Activated T-helper 9 cell treated with anti-CD3 and anti-CD28 coated beads, Interleukin-2, amount 50 U/mL, for 16 hours (primary cell): ENCODE measurements around the gene MRPL43.
A peak's percentile ranks its signal among the peaks of the same experiment; 100 is the strongest.
"Not testable (repeated sequence)": the region's sequence is repeated elsewhere in the genome, so short reads cannot be mapped to it uniquely, and the experiment has no call there.

Experiments
- DNase-seq: peaks from one replicate; pipeline ENCODE4 v3.0.0-alpha.2; 2020; ENCODE audit warnings: low read depth

Gene MRPL43

DNA sequence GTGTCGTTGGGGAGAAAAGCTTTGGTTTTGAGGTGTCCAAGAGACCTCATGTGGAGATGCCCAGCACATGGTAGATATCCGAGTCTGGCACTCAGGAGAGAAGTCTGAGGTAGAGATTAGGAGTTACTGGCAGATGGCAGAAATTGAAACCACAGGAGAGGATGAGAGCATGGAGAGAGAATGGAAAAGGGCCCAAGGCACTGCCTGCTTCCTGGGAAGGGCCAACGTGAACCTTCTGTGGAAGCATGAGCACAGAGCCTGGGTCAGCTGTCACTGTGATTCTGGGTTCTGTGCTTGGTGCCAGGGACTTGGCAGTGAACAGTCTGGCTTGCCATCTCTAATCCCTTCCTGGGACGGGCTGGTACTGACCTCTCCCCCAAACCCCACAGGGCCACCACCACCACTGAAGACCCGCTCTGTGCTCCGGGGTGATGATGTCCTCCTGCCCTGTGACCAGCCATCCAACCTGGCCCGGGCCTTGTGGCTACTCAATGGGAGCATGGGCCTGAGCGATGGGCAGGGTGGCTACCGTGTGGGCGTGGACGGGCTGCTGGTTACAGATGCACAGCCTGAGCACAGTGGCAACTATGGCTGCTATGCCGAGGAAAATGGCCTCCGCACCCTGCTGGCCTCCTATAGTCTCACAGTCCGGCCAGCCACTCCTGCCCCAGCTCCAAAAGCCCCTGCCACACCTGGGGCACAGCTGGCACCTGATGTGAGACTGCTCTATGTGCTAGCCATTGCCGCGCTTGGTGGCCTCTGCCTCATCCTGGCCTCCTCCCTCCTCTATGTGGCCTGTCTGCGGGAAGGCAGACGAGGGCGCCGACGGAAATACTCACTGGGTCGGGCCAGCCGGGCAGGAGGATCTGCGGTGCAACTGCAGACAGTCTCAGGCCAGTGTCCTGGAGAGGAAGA, 4.1 kb downstream of the MRPL43 start:
- DNase-seq, result no peak

DNA sequence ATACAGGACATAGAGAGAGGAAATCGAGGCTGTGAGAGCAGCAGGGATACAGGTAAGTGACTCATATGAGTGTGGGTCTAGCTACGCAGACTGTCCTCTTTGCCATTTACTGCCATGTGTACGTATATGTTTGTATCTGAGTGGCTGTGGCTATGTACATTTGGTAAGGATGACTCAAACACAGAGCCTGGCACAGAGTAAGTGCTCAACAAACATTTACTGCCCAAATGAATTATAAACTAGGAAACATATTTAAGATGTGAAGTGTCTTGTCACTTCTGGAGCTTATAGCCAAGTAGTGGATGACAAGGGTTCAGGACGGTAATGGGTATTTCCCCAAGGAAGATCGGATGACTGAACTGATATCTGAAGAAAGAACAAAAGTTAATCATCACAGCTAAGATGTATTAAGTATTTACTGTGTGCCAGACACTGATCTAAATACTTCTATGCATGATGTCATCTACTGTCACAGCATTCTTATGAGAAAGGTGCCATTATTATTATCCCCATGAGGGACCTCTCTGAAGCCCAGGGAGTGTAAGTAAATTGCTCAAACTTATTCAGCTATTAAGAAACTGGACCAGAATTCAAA, 6.0 kb downstream of the MRPL43 start:
- no peak for DNase-seq

DNA sequence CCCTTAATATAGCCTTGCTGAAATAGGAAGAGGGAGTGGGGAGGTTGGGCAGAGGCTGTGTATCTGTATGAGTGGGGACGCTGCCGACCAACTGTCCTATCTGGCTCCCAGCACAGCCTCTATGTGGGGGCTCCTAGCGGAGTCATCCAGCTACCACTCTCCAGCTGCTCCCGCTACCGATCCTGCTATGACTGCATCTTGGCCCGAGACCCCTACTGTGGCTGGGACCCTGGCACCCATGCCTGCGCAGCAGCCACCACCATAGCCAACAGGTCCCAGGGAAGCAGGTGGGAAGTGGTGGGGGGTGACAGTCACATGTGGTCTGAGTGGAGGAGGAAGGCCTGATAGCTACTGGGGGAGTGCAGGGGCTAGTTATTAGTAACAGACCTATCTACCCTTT, 6.6 kb downstream of the MRPL43 start:
- DNase-seq, result no peak

DNA sequence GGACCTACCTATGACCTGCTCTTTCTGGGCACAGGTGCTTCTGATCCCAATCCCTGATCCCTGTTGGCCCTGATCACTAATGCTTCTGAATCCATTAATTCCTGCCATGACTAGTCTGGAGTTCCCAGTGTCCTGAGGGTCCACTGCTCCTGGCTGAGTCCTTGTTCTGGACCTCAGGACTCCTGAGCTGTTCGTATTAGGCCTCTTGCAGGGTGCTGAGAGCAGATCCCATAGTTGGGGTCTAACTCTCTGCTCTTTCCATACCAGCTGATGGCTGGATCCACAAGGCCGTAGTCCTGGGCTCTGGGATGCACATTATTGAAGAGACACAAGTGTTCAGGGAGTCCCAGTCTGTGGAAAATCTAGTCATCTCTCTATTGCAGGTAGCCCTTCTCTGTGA, 7.0 kb downstream of the MRPL43 start:
- no peak for DNase-seq

DNA sequence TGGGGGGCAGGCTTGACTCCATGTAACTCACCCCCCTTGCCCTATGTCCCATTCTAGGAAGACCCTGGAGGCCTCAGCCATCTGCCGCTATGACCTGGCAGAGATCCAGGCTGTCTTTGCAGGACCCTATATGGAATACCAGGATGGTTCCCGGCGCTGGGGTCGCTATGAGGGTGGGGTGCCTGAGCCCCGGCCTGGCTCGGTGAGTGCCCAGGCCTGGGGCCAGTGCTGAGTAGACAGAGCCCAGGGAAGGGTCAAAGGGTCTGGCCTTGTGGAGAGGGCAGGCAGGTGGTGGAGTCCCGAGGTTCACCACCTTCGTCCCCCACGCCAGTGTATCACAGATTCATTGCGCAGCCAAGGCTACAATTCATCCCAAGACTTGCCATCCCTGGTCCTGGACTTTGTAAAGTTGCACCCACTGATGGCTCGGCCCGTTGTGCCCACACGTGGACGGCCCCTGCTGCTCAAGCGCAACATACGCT, 7.5 kb downstream of the MRPL43 start:
- DNase-seq, result no peak

DNA sequence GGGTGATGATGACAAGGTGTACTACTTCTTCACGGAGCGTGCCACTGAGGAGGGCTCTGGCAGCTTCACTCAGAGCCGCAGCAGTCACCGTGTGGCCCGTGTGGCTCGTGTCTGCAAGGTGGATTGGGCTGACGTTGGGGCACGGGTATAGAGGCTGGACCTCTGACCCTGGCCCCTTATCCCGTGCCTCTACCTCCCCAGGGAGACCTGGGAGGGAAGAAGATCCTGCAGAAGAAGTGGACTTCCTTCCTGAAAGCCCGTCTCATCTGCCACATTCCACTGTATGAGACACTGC, 8.4 kb downstream of the MRPL43 start:
- no peak for DNase-seq

DNA sequence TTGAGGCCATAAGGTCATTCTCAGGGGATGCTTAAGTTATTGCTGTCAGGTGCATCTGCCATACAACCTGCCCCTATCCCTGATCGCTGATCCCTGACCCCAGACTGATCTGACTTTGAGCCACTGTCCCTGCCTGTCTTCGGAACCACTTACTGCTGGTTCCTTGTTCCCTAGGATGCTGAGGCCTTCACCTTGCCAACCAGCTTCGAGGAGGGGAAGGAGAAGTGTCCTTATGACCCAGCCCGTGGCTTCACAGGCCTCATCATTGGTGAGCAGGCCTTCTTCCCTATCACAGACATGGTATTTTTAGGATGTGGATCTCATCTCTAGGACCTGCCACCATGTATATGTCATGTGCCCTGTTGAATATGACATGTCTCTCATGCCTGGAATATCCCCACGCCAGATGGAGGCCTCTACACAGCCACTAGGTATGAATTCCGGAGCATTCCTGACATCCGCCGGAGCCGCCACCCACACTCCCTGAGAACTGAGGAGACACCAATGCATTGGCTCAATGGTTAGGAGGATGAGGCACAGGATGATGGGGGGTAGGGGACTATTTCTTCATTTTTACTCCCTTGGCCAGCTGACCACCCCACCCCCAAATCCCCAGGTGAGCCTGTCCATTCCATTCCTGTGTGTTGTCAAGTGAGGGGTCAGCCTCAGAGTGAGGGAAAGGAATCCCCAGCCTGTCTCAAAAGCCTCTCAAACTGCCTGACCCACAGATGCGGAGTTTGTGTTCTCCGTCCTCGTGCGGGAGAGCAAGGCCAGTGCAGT, 9.0 kb downstream of the MRPL43 start:
- no peak for DNase-seq

DNA sequence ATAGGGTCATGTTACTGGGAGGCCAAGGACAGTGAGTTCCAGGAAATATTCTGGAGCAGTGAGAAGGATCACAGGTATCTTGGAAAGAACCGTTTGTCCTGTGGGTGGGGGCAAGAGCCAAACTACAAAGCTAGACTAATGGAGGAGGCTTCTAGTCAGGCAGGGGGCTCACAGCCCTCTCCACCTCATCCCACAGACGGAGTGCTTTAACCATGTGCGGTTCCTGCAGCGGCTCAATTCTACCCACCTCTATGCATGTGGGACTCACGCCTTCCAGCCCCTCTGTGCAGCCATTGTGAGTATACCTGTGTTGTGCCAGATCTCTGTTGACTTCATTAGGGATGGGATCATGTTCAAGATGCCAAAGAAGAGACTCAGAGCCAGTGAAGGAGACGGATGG, 9.9 kb downstream of the MRPL43 start:
- no peak for DNase-seq

DNA sequence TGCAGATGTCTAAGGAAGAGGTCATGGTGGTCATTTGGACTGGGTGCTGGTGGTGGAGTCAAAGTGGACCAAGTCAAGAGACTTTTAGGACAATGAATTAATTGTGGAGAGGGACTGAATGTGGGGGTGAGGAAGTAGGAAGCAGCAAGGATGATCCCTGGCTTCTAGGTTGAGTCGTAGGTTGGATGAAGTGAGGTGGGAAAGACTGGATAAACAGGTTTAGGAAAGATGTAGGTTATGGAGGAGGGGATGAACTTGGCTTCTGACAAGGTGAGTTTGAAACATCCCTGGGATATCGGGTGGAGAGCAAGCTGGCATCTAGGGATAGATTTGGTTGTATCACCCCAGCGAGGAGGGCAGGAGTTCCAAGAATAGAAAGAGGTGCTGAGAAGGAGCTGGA, 10.4 kb downstream of the MRPL43 start:
- no peak for DNase-seq

DNA sequence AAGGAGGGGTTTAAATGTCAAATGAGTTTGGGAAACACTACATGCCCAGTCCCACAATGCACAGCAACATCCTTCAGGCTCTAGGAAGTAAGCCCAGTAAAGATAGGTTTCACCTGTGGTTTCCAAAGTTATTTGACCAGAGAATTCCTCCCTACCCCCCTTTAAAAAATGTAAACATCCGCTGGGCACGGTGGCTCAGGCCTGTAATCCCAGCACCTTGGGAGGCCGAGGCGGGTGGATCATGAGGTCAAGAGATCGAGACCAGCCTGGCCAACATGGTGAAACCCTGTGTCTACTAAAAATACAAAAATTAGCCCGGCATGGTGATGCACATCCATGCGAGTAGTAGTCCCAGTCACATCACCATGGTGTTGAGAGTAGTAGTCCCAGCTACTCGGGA, 11.9 kb downstream of the MRPL43 start:
- DNase-seq, result not testable (repeated sequence)

DNA sequence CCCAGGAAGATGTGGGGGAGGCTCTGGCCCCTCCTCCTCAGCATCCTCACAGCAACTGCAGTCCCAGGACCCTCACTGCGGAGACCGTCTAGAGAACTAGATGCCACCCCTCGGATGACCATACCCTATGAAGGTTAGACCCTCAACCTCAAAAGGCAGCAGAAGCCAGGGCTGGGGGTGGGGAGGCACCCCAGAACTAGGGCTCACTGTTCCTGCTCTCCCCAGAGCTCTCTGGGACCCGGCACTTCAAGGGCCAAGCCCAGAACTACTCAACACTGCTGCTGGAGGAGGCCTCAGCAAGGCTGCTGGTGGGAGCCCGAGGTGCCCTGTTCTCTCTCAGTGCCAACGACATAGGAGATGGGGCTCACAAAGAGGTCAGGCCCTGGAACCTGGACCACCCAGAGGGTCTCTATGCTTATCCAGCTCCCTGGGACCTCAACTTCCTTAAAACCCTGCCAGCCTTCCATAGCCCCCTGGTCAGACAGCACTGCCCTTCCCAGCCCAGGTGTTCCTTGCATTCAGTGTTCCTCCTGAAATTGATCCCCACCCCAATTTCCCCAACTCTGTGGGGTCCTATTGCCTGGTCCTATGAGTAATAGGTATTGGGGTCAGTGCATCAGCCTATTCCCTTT, 14.3 kb downstream of the MRPL43 start:
- DNase-seq, result no peak

DNA sequence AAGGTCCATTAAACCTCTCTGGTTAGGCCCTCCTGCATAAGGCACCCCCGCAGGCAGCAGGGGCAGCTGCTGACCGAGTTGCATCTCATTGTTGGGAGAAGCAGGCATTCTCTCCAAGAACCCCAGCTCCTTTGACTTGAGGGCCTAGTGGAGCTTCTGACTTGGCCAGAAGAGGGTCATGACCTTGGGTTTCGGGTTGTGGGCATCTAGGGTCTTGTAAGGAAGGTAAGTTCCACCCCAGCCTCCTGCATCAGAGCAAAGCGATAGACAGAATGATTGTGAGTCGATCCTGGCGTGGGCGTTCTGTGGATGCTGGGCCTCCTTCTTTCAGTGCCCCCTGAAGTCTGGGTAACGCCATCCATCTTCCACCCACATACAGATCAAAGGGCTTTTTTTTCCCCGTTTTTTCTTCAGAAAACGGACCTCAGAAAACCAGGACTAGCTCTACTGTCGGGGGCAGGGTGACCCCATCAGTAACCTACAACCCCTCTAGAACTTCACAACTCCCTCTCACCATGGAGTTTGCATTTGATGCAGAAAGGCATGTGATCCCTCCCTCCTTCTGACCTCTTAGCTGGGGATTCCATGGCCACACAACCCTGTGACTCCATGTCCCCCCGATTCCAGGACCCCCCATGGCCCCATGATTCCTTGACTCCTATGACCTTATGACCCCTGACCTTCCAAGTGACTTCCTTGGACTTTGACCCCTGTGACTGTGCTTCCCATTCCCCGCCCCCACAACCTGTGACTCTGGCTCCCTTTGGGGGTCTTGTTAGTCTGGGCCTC, 15.0 kb downstream of the MRPL43 start:
- no peak for DNase-seq

DNA sequence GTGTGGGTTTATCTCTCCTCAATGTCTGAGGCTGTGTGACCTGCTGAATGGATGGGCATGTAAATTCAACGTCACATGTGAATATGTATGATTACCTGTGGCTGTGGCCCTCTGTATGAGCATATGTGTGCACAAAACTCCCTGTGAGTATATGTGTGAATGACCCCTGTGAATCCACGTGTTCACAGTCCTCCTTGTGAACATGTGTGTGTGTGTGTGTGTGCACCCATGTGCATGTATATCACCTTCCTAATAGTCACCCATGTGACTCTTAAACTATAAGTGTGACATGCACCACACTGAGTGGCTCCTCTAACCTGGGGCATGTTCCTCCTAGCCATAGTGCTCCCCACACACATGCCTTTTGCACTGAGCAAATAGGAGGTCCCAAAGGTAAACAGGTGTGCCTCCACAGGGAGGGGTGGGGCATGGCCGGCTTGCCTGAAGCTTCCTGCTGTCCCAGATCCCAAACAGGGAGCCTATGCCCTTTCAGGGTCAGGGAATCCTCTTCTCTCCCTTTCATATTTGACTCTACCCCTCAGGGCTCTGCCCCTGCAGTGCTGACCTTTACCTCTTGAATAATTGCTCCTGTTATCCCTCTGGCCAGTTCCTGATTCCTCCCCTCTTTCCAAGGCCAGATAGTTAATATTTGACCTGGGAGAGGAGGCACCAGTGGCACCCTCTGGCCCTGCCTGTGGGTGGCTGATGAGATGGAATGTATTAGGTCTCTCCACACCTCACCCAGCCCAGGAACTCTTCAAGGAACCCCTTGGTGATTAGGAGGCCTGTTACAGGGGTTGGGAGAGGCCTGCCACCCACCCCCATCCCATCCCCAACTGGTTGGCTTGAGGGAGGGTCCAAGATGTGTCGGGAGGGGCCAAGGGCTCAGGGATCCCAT, 16.1 kb downstream of the MRPL43 start:
- no peak for DNase-seq

DNA sequence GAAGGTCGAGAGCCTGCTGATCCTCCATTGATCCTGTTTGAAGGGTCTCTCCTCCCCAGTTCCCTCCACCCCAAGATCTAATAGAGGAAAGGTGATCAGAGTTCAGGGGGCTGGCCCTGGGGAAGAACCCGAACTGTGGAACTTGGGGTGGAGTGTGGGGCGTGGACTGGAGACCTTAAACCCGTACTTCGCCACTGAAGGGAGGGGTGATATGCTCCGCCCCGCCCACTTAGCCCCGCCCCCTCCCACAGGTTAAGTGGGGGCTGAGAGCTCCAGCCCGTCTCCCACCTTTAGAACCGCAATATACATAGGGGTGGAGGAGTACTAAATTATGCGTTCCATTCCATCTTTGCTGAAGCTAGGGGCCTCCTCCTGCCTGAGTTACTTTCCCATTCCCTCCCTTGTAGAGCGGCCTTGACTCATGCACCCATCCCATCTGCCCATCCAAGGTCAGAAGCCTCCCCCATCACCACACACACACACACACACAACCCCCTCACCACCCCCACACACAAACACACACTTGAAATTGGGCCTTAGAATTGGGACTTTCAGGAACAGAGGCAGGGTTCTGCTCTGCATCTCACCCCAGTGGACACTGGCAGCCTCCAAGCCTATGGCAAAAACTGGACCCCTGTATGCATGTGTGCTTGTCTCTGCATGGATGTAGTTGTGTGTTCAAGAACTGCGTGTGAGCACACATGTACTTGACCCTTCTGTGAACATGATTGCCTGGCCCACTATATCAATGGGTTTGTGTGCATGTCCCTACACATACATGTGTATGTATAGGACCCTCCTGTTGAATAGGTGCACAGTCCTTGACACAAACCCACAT, 17.0 kb downstream of the MRPL43 start:
- DNase-seq, result no peak

DNA sequence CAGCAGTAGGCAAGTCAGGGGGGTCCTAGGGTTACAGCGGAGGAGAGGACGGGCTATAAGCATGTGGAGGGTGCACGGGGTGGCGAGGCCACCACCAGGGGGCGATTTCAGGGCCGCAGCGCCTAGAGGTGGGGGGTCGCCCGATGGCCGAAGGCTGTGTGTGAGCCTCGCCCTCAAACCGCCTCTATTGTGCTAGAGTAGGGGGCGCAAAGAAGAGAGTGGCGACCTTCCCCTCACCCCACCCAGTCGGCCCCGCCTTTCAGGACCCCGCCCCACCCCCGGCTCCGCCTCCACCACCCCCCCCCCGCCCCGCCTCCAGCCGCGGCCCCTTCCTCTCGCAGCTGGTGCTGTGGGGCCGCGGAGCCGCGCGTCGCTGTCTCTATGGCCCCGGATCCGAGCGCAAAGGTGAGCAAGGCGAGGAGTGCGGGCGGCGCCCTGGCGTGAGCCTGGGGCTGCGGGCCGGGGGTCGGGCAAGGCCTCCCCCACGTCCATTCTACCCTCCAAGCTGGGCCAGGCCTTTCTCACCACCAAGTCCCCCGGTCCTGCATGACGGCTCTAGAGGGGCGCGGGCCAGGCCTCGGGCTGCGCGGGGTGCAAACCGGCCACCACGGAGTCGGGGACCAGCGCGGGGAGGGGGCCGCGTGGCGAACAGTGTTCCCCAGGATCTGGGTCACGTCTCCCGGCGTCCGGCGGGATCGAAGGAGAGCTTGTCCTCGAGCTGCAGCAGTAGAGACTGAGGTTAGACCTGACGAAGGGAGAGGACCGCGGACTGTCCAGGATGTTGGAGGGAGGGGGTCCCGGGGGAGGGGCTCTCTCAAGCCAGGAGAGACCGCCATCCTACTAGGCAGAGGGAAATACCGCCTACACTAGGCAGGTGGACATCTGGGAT, 17.9 kb downstream of the MRPL43 start, which contains the start of gene SEMA4G:
SEMA4G (plus strand) TSS at position 318 of the 889 bp plus-strand sequence. CDS start 3,409 bp downstream, outside the sequence.
- peak; percentile 11 for DNase-seq

DNA sequence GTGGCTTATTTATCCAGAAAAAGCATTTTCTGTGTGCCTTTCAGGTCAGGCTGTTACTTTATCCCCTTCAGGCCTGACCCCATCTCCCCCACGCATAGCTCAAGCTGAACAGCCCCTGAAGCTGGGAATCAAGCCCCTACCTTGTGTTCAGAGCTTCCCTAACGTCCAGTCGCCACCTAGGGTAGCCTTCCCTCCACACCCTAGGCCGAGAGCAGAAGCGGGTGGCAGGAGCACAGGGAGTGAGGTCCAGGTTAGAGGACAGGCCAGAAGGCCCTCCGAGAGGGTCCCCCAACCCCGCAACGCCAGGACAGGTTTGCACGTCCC, 18.5 kb downstream of the MRPL43 start:
- no peak for DNase-seq

DNA sequence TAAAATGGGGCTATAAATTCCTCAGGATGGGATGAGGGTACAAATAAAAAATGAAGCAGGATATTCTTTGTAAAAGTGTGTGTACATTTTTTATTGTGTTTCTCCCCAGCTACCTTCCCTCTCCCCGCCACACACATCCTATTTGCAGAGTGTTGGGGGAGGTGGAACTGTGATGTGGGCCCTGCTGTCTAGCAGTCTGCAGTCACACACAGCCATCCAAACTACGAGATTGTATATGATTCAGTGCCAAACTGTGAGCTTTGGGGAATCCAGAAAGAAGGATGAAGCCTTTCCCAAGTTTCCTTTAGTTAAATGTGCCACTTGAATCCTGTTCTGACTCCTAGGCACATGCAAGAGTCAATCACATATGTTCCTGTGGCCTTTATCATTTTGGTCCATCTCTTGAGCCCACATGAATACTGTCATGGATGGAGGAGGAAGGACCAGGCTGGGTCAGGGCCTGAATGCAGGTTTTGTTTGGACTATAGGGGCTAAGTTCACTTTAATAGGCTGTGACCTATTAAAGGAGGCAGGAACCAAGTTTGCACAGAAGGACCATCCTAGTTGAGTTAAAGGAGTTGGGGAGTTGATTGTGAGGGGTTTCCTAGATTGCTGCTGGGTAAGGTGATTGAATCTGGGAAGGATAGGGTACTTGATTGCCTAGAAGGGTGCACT, 19.1 kb downstream of the MRPL43 start:
- DNase-seq, result no peak

DNA sequence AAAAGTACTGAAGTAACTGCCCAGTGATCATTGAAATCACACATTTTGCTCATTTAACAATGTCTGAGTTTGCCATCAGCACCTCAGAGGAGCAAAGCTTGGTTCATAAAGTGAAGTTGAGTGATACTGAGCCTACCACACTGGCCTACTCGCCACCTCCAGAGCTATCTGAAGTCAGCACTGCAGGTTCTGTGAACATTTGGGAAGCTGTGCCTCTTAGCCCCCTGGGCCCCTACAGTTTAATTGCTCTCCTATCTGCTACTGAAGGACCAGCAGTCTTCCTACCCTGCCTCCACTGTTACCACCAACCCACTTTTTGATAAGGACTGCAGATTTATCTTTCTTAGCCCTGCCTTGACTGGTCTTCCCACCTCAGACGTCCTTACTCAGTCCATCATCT, 20.0 kb downstream of the MRPL43 start:
- DNase-seq, result no peak
